Common myeloid progenitor, CD34-positive (primary cell): Measurements from ENCODE around the gene CAPN15.

Experiments used
- CTCF ChIA-PET: fragments of 350-600 bp; sonication (Branson Sonifier 250); formaldehyde crosslinking; loops from one replicate; lab custom pipeline; 2021; ENCODE audit warnings: antibody characterized with exemption; lab: Charles Lee
- POLR2A ChIA-PET: fragments of 350-600 bp; sonication (Branson Sonifier 250); formaldehyde crosslinking; loops from one replicate; lab custom pipeline; 2021; ENCODE audit warnings: antibody characterized with exemption; lab: Charles Lee
- DNase-seq, 3 donors: peaks; one replicate each; pipeline versions ENCODE4 v3.0.0 to v3.0.0-alpha.2; 2013
- H3K27ac ChIP-seq, 2 experiments: 1 replicate in 1 of 2; 2 replicates in 1 of 2; pipeline ENCODE4 v1.7.0; 2013; ENCODE audit warnings: inconsistent platforms in 2 of 2, low read length in 2 of 2, mild to moderate bottlenecking in 2 of 2, low read depth in 1 of 2, moderate library complexity in 1 of 2; ENCODE audit not compliant: severe bottlenecking in 2 of 2, insufficient read depth in 1 of 2, poor library complexity in 1 of 2
- H3K27me3 ChIP-seq, 5 experiments: replicated peaks in 2 of 5; 1 replicate in 3 of 5; 2 replicates in 2 of 5; pipeline versions ENCODE4 v1.6.1 to v1.7.0; 2013; ENCODE audit warnings: low read length in 4 of 5, mild to moderate bottlenecking in 2 of 5, moderate library complexity in 2 of 5, inconsistent platforms in 1 of 5; ENCODE audit not compliant: insufficient read depth in 5 of 5, control insufficient read depth in 4 of 5
- H3K36me3 ChIP-seq, 4 experiments: 1 replicate in 2 of 4; 2 replicates in 2 of 4; pipeline versions ENCODE4 v1.6.1 to v1.7.0; 2013; ENCODE audit warnings: low read length in 3 of 4, control low read depth in 1 of 4, mild to moderate bottlenecking in 1 of 4; ENCODE audit not compliant: control insufficient read depth in 4 of 4, insufficient read depth in 4 of 4
- H3K4me1 ChIP-seq, 4 experiments: 1 replicate in 3 of 4; 2 replicates in 1 of 4; pipeline versions ENCODE4 v1.6.1 to v1.7.1; 2013; ENCODE audit warnings: low read length in 3 of 4, mild to moderate bottlenecking in 3 of 4, control low read depth in 1 of 4, inconsistent platforms in 1 of 4, moderate library complexity in 1 of 4; ENCODE audit not compliant: control insufficient read depth in 4 of 4, insufficient read depth in 4 of 4; ENCODE audit errors: control extremely low read depth in 1 of 4
- H3K4me3 ChIP-seq, 7 experiments: 1 replicate in 4 of 7; 2 replicates in 3 of 7; pipeline versions ENCODE4 v1.5.1 to v1.7.0; 2013; ENCODE audit warnings: mild to moderate bottlenecking in 7 of 7, low read length in 6 of 7, moderate library complexity in 6 of 7, inconsistent platforms in 2 of 7, low read depth in 2 of 7, control low read depth in 1 of 7; ENCODE audit not compliant: insufficient read depth in 4 of 7, control insufficient read depth in 1 of 7; ENCODE audit errors: extremely low read depth in 1 of 7
- H3K9me3 ChIP-seq, 5 experiments: 1 replicate in 4 of 5; 2 replicates in 1 of 5; pipeline versions ENCODE4 v1.6.1 to v1.7.1; 2013; ENCODE audit warnings: low read length in 4 of 5, mild to moderate bottlenecking in 2 of 5, inconsistent platforms in 1 of 5, low read depth in 1 of 5, moderate library complexity in 1 of 5; ENCODE audit not compliant: control insufficient read depth in 4 of 5, insufficient read depth in 2 of 5; ENCODE audit errors: control extremely low read depth in 1 of 5
- WGBS: methylation state at CpG from one replicate; pipeline ENCODE4 v1.1.5; 2013; ENCODE audit not compliant: insufficient coverage; 5-methylcytosine and 5-hydroxymethylcytosine counted together

CAPN15 gene

DNA sequence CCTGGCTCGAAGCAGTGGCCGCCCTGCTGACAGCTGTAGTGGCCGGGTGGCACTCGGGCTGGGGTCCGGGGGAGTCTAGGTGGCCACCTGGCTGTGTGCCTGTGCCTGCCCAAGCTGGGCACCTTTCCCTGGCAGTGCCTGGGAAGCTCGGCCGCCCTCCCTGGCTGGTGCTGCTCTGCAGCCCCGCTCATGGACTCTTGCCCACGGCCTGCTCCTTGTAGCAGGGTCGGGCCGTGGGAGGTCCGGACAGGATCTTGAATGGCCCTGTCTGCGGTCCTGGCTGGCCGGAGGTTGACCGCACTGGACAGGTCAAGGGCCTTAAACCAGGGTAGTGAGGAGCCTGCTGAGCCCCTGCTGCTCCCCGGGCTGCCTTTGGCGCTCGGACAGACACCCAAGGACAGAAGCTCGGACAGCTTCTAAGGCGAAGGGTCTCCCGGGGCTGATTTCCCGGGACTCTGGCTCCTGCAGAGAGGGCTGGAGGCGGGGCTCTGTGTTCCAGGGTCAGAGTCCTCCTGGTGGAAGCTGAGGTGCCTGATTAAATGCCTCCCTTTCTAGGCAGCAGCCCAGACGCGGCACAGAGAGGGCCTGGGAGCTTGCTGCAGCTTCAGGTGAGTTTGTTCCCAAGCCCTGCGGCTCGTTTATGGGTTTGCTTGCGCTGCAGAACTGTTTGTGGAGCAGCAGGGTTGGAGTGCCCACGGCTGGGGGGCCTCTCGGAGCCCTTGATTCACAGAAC is 6.0 kb downstream of the CAPN15 start:
- ChIA-PET CTCF (no interaction called here), POLR2A (no interaction called here)
- no peak for DNase-seq
- no peaks in the 10 kb centered on the region for H3K27me3 ChIP-seq
- peaks cover 0 to 20% (median 12%) of the 10 kb centered on the region in 4 experiments for H3K4me1 ChIP-seq
- no peaks in the 10 kb centered on the region for H3K9me3 ChIP-seq
- H3K4me3 ChIP-seq: no peak overlapping the region
- no peak overlapping the region for H3K27ac ChIP-seq
- H3K36me3 ChIP-seq: peaks cover 2 to 55% (median 19%) of the 10 kb centered on the region in 4 experiments
- 94% methylated on average over 26 of the region's 30 CpGs for WGBS

DNA sequence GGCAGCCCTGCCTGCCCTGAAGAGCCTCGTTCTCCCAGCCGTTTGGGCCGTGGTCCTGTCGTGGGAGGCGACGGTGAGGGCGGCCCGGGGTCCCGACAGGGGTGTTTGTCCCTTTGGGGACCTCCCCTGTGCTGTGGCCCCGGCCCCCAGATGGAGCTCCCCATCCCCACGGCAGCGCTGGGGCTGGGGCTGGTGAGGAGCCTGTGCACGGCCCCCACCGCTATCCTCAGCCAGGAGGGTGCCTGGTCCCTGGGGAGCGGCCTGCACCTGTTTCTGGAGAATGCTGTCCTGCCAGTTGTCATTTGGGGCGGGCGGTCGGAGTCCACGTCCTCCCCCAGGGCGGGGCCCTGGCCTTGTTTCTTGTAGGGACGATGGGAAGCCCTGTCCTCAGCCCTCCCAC is 6.6 kb downstream of the CAPN15 start:
- 98% methylated on average over 21 of the region's 21 CpGs for WGBS
- H3K27ac ChIP-seq: no peak overlapping the region
- CTCF ChIA-PET: no interaction called here
- no peak overlapping the region for H3K4me3 ChIP-seq
- no peaks in the 10 kb centered on the region for H3K9me3 ChIP-seq
- H3K36me3 ChIP-seq: peaks cover 2 to 58% (median 20%) of the 10 kb centered on the region in 4 experiments
- peaks cover 0 to 14% (median 6%) of the 10 kb centered on the region in 4 experiments for H3K4me1 ChIP-seq
- no peak for DNase-seq
- no peaks in the 10 kb centered on the region for H3K27me3 ChIP-seq
- POLR2A ChIA-PET: no interaction called here

DNA sequence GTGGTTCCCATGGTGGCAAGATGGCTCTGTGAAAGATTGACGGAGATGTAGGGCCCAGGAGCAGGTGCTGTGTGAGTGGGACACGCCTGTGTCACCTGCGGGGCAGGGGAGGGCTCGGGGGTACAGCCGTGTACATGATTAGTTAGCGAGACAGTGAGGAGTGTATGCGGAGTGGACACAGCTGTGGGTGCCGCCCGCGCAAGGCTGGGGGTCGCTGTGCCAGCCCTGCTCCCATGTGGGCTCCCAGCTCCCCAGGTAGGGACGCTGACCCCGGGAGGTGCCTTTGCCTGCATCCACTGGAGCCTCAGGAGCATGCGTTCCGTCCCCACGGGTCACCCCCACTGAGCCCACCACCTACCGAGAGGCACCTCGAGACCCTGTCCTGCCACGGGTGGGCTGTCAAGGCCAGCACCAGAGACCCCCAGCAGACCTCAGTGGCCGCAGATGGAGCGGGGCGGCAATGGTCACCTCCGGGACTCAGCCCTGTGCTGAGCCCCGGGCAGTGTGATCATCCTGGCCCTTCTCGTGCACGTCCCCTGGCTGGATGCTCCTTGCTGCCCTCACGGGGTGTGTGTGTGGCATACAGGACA is 7.4 kb downstream of the CAPN15 start:
- DNase-seq: no peak
- CTCF ChIA-PET: no interaction called here
- H3K4me3 ChIP-seq: no peak overlapping the region
- H3K27ac ChIP-seq: no peak overlapping the region
- POLR2A ChIA-PET: no interaction called here
- no peaks in the 10 kb centered on the region for H3K27me3 ChIP-seq
- no peaks in the 10 kb centered on the region for H3K9me3 ChIP-seq
- peaks cover 2 to 60% (median 22%) of the 10 kb centered on the region in 4 experiments for H3K36me3 ChIP-seq
- peaks cover 0 to 6% (median 0%) of the 10 kb centered on the region in 4 experiments for H3K4me1 ChIP-seq
- WGBS: 95% methylated on average over 24 of the region's 27 CpGs

DNA sequence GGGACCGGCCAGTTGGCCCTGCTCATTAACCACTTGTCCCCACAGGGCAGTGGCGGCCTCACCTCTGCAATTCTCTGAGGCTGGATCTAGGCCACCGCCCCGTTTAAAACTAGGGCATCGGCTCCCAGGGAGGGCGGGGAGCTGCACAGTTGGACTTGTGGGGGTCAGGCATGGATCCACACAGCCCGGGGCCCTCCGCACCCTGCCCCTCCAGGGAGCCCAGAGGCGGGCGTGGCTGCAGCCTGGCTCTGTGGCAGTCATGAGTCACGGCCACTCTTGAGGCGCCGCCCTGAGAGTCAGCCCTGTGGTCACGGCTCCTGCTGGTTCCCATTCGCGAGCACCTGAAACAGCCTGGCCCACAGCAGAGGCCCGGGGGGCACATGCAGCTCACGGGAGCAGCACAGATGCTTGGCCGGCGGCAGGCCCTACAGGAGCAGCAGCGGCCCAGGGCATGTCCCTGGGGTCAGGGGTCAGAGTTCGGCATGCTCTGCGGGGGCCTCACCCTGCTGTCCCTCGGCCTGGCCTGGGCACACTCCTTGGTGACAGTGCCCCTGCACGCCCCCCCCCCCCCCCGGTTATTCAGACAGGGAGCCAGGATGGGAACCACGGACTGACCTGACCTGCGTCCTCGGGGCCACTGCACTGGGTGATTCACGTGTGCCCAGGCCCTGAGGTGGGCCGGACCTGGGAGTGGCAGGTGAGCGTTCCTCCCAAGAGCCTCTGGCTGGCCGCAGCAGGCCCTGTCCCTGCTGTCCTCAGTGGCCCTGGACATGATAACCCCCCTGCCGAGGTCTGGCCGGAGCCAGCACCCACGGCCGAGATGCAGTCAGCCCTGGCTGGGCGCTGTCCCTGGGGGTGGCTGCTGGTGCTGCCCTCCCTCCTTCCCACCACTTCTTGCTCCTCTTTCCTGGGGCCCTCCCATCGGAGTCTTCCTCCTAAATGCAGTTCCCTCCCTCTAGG is 8.2 kb downstream of the CAPN15 start:
- WGBS: 93% methylated on average over 32 of the region's 39 CpGs
- POLR2A ChIA-PET: no interaction called here

DNA sequence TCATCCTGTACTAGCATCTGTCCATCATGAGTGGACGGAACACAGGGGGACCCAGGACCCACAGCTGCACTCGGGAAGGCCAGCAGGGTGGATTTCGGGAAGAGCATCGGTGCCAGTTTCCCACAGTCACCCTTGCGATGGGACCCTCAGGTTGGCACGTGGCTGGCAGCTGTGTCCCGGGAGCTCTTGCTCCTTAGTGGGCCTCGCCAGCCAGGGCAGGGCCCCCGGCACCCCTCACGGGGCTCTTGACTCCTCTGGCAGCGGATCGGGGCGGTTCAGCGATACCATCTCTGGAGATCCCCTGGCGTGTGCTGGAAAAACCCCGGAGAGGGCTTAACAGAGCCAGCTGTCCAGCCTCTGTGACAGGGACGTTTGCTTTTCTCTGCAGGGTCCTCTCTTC is 9.2 kb downstream of the CAPN15 start:
- CTCF ChIA-PET: interaction anchor here (1.2 kb wide), 1 partner anchor 11 kb away, joined by 3 read pairs; no protein-coding TSS in a partner anchor

More for the DNA sequence above, 8.2 kb downstream of the CAPN15 start:
- H3K4me3 ChIP-seq: no peak overlapping the region
- H3K36me3 ChIP-seq: peaks cover 2 to 64% (median 24%) of the 10 kb centered on the region in 4 experiments
- no peak for DNase-seq
- no peaks in the 10 kb centered on the region for H3K27me3 ChIP-seq
- H3K4me1 ChIP-seq: peaks cover 0 to 3% (median 0%) of the 10 kb centered on the region in 4 experiments
- no peak overlapping the region for H3K27ac ChIP-seq
- H3K9me3 ChIP-seq: no peaks in the 10 kb centered on the region
- CTCF ChIA-PET: no interaction called here

DNA sequence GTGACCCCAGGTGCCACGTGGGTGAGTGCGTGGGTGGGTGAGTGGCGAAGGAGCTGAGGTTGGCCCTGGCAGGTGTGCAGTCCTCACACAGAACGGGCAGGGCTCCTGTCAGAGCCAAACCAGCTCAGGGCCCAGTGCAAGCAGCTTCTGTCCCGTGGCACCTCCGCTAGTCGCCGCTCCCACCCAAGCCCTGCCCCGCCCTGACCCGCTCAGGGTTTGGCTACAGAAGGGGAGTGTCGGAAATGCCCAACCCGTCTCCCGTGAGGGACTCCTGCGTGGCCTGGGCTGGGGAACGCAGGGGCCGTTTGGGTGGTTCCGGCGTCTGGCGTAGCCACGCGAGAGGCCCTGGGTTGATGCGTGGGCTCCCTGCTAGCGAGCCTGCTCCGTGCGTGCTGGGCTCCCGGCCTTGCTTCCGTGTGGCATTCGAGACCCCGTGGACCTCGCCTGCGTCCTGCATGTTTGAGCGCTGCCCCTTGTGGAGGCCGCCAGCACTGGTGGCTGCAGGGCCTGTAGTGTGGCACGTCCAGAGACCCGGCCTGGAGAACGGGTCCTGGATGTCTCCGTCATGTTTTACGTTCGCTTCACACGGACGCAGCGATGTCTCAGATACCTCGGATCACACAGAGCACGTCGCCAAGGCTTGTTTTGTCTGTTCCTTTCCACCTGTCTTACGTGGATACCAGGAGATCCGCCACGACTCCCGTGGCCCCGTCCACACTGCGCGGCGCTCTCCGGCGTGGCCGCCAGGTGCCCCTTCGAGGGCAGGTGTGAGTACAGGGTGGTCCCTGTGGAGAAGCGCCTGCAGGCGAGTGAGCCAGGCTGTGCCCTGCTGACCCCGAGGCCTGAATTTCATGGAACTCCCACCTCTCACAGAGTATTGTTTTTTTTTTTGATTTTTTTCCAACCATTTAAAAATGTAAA is 10.2 kb downstream of the CAPN15 start:
- Histone ChIP-seq H3K4me3 (no peak overlapping the region), H3K9me3 (no peaks in the 10 kb centered on the region), H3K27ac (no peak overlapping the region), H3K27me3 (no peaks in the 10 kb centered on the region), H3K4me1 (no peaks in the 10 kb centered on the region), H3K36me3 (peaks cover 2 to 76% (median 27%) of the 10 kb centered on the region in 4 experiments)
- CTCF ChIA-PET: interaction anchor here (1.2 to 1.4 kb wide), 2 partner anchors 7 to 10 kb away, joined by 3 to 6 read pairs; no protein-coding TSS in a partner anchor
- no peak for DNase-seq
- POLR2A ChIA-PET: interaction anchor here (0.8 kb wide), 1 partner anchor 99 kb away, joined by 3 read pairs; no protein-coding TSS in a partner anchor
- 98% methylated on average over 55 of the region's 60 CpGs for WGBS

More for the DNA sequence above, 9.2 kb downstream of the CAPN15 start:
- Histone ChIP-seq H3K27ac (no peak overlapping the region), H3K36me3 (peaks cover 2 to 71% (median 25%) of the 10 kb centered on the region in 4 experiments), H3K4me3 (no peak overlapping the region), H3K27me3 (no peaks in the 10 kb centered on the region), H3K4me1 (peaks cover 0 to under 1% (median 0%) of the 10 kb centered on the region in 4 experiments), H3K9me3 (no peaks in the 10 kb centered on the region)
- 95% methylated on average over 9 of the region's 17 CpGs for WGBS
- DNase-seq: no peak
- POLR2A ChIA-PET: interaction anchor here (0.8 kb wide), 1 partner anchor 100 kb away, joined by 3 read pairs; no protein-coding TSS in a partner anchor
